Immature natural killer cell (primary cell): ENCODE results near the gene C1orf50. TPM values are rescaled to one million over a fixed set of nuclear protein-coding genes. Genes with fewer than 3 reads are reported as not detected.

ENCODE experiments used
- polyA plus RNA-seq, 3 donors: library from polyadenylated mRNA; unstranded; fragments of 300-500 nt; fragmentation: Illumina TruSeq; gene quantifications; one replicate each; pipeline ENCODE4 v1.2.3, GENCODE V29; 2021

The C1orf50 gene
- polyA plus RNA-seq, 3 donors from 2014 or later = 4.7 to 8.8 (median 5.9) TPM

Other genes with a start within 250 kb of the C1orf50 start
- gene PPIH, start 108.8 kb upstream of the C1orf50 start, polyA plus RNA-seq = 100 to 1,000 TPM in 1 of 3 donors, 10 to 100 TPM in 2; 52.1 to 102 (median 80.7) TPM
- gene YBX1, start 84.8 kb upstream of the C1orf50 start, polyA plus RNA-seq = 10 to 100 TPM; 51.5 to 70.0 (median 69.4) TPM
- gene CLDN19, start 27.0 kb upstream of the C1orf50 start, polyA plus RNA-seq = not detected
- gene P3H1, start 221 bp upstream of the C1orf50 start, polyA plus RNA-seq = 10 to 100 TPM; 11.8 to 20.8 (median 17.3) TPM
- under 1 TPM in 1 of 3 donors, not detected in 2; 0.14 TPM for gene TMEM269, start 17.7 kb downstream of the C1orf50 start, polyA plus RNA-seq
- 1 to 10 TPM; 2.2 to 4.2 (median 2.8) TPM for gene ERMAP, start 49.9 kb downstream of the C1orf50 start, polyA plus RNA-seq
- gene SVBP, start 50.1 kb downstream of the C1orf50 start, polyA plus RNA-seq = 10 to 100 TPM; 29.3 to 45.0 (median 36.8) TPM
- gene ZNF691, start 79.4 kb downstream of the C1orf50 start, polyA plus RNA-seq = 10 to 100 TPM in 1 of 3 donors, 1 to 10 TPM in 2; 5.2 to 10.2 (median 7.1) TPM
- 10 to 100 TPM; 39.1 to 55.0 (median 42.4) TPM for gene SLC2A1, start 191.6 kb downstream of the C1orf50 start, polyA plus RNA-seq